ENCODE measurements around the gene PEA15.

Gene PEA15

DNA sequence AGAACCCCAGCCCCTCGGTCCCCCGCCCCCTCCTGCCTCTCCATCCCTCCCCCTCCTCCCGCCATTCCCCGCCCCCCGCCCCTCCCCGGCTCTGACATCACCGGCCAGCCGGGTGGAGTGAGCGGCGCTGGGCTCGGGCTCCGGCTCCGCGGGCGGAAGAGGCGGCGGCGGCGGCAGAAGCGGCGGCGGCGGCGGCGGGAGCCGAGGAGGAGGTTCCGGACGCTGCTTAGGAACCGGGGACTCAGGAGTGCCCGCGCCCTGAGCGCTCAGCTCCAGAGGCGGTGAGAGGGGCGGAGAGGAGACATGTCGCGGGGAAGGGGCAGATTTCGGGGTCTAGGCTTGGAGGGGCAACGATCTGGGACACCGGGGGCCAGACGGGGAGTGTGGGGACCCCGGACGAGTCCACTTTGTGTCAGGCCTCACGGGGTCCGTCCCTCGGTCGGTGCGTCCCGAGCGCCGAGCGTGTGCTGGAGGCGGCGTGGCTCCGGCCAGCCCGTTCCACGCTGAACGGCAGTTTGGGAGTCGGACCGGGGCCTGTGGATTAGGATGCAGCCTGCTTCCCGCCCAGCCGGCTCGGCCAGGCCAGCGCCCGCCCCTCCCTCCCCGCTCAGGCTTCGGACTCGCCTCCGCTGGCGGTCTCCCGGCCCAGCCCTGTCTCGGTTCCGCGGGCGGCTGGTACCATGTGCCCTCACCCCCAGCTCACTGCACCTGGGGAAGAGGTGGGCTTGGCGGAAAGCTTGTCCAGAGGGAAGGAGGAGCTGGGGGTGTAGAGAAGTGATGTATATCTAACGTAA, at the start of gene PEA15 (continued):
- TF ChIP-seq, protein P1, sequence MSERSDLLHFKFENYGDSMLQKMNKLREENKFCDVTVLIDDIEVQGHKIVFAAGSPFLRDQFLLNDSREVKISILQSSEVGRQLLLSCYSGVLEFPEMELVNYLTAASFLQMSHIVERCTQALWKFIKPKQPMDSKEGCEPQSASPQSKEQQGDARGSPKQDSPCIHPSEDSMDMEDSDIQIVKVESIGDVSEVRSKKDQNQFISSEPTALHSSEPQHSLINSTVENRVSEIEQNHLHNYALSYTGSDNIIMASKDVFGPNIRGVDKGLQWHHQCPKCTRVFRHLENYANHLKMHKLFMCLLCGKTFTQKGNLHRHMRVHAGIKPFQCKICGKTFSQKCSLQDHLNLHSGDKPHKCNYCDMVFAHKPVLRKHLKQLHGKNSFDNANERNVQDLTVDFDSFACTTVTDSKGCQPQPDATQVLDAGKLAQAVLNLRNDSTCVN (tag by site-specific recombination; optimal IDR thresholded peaks at IDR 0.05), result peak; percentile 63
- peak; percentile 58 for TF ChIP-seq ZNF843 (tag by site-specific recombination; IDR thresholded peaks at IDR 0.05)
- TF ChIP-seq OSR2 (tag by site-specific recombination; IDR thresholded peaks at IDR 0.05), result no peak
- TF ChIP-seq, protein P2, sequence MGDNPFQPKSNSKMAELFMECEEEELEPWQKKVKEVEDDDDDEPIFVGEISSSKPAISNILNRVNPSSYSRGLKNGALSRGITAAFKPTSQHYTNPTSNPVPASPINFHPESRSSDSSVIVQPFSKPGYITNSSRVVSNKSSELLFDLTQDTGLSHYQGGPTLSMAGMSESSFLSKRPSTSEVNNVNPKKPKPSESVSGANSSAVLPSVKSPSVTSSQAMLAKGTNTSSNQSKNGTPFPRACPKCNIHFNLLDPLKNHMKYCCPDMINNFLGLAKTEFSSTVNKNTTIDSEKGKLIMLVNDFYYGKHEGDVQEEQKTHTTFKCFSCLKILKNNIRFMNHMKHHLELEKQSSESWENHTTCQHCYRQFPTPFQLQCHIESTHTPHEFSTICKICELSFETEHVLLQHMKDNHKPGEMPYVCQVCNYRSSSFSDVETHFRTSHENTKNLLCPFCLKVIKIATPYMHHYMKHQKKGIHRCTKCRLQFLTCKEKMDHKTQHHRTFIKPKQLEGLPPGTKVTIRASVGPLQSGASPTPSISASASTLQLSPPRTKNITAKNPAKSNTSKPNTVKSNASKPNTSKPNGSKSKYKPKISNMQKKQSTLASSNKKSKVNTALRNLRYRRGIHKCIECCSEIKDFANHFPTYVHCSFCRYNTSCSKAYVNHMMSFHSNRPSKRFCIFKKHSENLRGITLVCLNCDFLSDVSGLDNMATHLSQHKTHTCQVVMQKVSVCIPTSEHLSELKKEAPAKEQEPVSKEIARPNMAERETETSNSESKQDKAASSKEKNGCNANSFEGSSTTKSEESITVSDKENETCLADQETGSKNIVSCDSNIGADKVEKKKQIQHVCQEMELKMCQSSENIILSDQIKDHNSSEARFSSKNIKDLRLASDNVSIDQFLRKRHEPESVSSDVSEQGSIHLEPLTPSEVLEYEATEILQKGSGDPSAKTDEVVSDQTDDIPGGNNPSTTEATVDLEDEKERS (tag by site-specific recombination; IDR thresholded peaks at IDR 0.05), result no peak
- TF ChIP-seq HOXA7 (CRISPR knock-in tag; IDR thresholded peaks at IDR 0.05; ENCODE audit: borderline replicate concordance), result no peak
- no peak for TF ChIP-seq ZNF571 (tag by site-specific recombination; IDR thresholded peaks at IDR 0.05)
- peak; percentile 28; the same call in 1 of the 2 replicates for TF ChIP-seq WT1 (tag by site-specific recombination; IDR thresholded peaks at IDR 0.05)
- TF ChIP-seq SP3 (tag by site-specific recombination; IDR thresholded peaks at IDR 0.05), result no peak; the same call in 1 of the 2 replicates
- TF ChIP-seq ZNF670 (tag by site-specific recombination; IDR thresholded peaks at IDR 0.05; ENCODE audit: low read depth), result no peak
- TF ChIP-seq ZXDB (tag by site-specific recombination; IDR thresholded peaks at IDR 0.05), result peak; percentile 62; the same call in 1 of the 2 replicates
- TF ChIP-seq GLIS1 (tag by site-specific recombination; IDR thresholded peaks at IDR 0.05), result no peak
- no peak for TF ChIP-seq ZNF18 (tag by site-specific recombination; IDR thresholded peaks at IDR 0.05)
- no peak for TF ChIP-seq GLI2 (tag by site-specific recombination; IDR thresholded peaks at IDR 0.05; ENCODE audit: borderline replicate concordance, low read depth)
- TF ChIP-seq ZNF138 (tag by site-specific recombination; IDR thresholded peaks at IDR 0.05; ENCODE audit: borderline replicate concordance), result no peak
- TF ChIP-seq ZNF23 (tag by site-specific recombination; IDR thresholded peaks at IDR 0.05; ENCODE audit: borderline replicate concordance), result no peak
- TF ChIP-seq REPIN1 (tag by site-specific recombination; IDR thresholded peaks at IDR 0.05; ENCODE audit: low read depth), result no peak
- TF ChIP-seq ZNF214 (tag by site-specific recombination; IDR thresholded peaks at IDR 0.05; ENCODE audit: borderline replicate concordance), result no peak
- 0 out of 2 replicates have a peak, but pooled peaks have one; percentile 21 for TF ChIP-seq ZNF121 (tag by site-specific recombination; IDR thresholded peaks at IDR 0.05)
- no peak for TF ChIP-seq ZNF473 (tag by site-specific recombination; IDR thresholded peaks at IDR 0.05)
- peak; percentile 61; the same call in 1 of the 2 replicates for TF ChIP-seq ZNF76 (tag by site-specific recombination; IDR thresholded peaks at IDR 0.05; ENCODE audit: borderline replicate concordance, low read depth)
- no peak for TF ChIP-seq PRDM6 (tag by site-specific recombination; IDR thresholded peaks at IDR 0.05)
- no peak for TF ChIP-seq SETDB1 (IDR thresholded peaks at IDR 0.05; ENCODE audit: insufficient read length, low read length)
- TF ChIP-seq ZNF549 (tag by site-specific recombination; IDR thresholded peaks at IDR 0.05), result no peak
- TF ChIP-seq, protein P3, sequence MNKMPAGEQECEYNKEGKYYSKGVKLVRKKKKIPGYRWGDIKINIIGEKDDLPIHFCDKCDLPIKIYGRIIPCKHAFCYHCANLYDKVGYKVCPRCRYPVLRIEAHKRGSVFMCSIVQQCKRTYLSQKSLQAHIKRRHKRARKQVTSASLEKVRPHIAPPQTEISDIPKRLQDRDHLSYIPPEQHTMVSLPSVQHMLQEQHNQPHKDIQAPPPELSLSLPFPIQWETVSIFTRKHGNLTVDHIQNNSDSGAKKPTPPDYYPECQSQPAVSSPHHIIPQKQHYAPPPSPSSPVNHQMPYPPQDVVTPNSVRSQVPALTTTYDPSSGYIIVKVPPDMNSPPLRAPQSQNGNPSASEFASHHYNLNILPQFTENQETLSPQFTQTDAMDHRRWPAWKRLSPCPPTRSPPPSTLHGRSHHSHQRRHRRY (tag by site-specific recombination; IDR thresholded peaks at IDR 0.05), result 0 out of 2 replicates have a peak, but pooled peaks have one; percentile 49
